Measurements from ENCODE around the gene EPHA4.

The EPHA4 gene

GRCh38 chr2:221435171-221435570 lies 136.9 kb downstream of the EPHA4 start:
- POLR2A ChIA-PET = no interaction called here
- no peak overlapping the region for H3K4me3 ChIP-seq (ENCODE audit: control insufficient read depth in 1 of 7, extremely low read depth in 1 of 7, insufficient read depth in 4 of 7, low read depth in 2 of 7, low read length in 6 of 7)
- no peaks in the 10 kb centered on the region for H3K9me3 ChIP-seq (ENCODE audit: control extremely low read depth in 1 of 5, control insufficient read depth in 4 of 5, insufficient read depth in 2 of 5, low read depth in 1 of 5, low read length in 4 of 5)
- no peaks in the 10 kb centered on the region for H3K4me1 ChIP-seq (ENCODE audit: control extremely low read depth in 1 of 4, control insufficient read depth in 4 of 4, insufficient read depth in 4 of 4, low read length in 3 of 4)
- no peak for DNase-seq
- WGBS (ENCODE audit: insufficient coverage) = no CpG with 5 or more reads among the region's 2 CpGs
- CTCF ChIA-PET = interaction anchor here (1.3 kb wide), 1 partner anchor 10 kb away, joined by 4 read pairs; no protein-coding TSS in a partner anchor
- H3K27ac ChIP-seq (ENCODE audit: insufficient read depth in 1 of 2, low read depth in 1 of 2, low read length in 2 of 2, poor library complexity in 1 of 2, severe bottlenecking in 2 of 2) = no peak overlapping the region
- no peaks in the 10 kb centered on the region for H3K27me3 ChIP-seq (replicated peaks in 2 of 5; ENCODE audit: control insufficient read depth in 4 of 5, insufficient read depth in 5 of 5, low read length in 4 of 5)
- H3K36me3 ChIP-seq (ENCODE audit: control insufficient read depth in 4 of 4, insufficient read depth in 4 of 4, low read length in 3 of 4) = no peaks in the 10 kb centered on the region

- CTCF ChIA-PET = interaction anchor here (1.2 to 1.3 kb wide), 2 partner anchors 11 to 120 kb away, joined by 3 to 4 read pairs; no protein-coding TSS in a partner anchor
- POLR2A ChIA-PET = no interaction called here
- Histone ChIP-seq H3K36me3 (ENCODE audit: control insufficient read depth in 4 of 4, insufficient read depth in 4 of 4, low read length in 3 of 4) (no peaks in the 10 kb centered on the region), H3K27ac (ENCODE audit: insufficient read depth in 1 of 2, low read depth in 1 of 2, low read length in 2 of 2, poor library complexity in 1 of 2, severe bottlenecking in 2 of 2) (no peak overlapping the region), H3K27me3 (replicated peaks in 2 of 5; ENCODE audit: control insufficient read depth in 4 of 5, insufficient read depth in 5 of 5, low read length in 4 of 5) (no peaks in the 10 kb centered on the region), H3K9me3 (ENCODE audit: control extremely low read depth in 1 of 5, control insufficient read depth in 4 of 5, insufficient read depth in 2 of 5, low read depth in 1 of 5, low read length in 4 of 5) (no peaks in the 10 kb centered on the region), H3K4me1 (ENCODE audit: control extremely low read depth in 1 of 4, control insufficient read depth in 4 of 4, insufficient read depth in 4 of 4, low read length in 3 of 4) (no peaks in the 10 kb centered on the region), H3K4me3 (ENCODE audit: control insufficient read depth in 1 of 7, extremely low read depth in 1 of 7, insufficient read depth in 4 of 7, low read depth in 2 of 7, low read length in 6 of 7) (no peak overlapping the region)
- 98% methylated on average over 6 of the region's 7 CpGs for WGBS (ENCODE audit: insufficient coverage)
- no peak for DNase-seq
These were observed 138.0 kb downstream of the EPHA4 start for GRCh38 chr2:221434142-221434541.

- WGBS (ENCODE audit: insufficient coverage) = no CpG with 5 or more reads among the region's 3 CpGs
- Histone ChIP-seq H3K4me1 (ENCODE audit: control extremely low read depth in 1 of 4, control insufficient read depth in 4 of 4, insufficient read depth in 4 of 4, low read length in 3 of 4) (no peaks in the 10 kb centered on the region), H3K36me3 (ENCODE audit: control insufficient read depth in 4 of 4, insufficient read depth in 4 of 4, low read length in 3 of 4) (no peaks in the 10 kb centered on the region), H3K9me3 (ENCODE audit: control extremely low read depth in 1 of 5, control insufficient read depth in 4 of 5, insufficient read depth in 2 of 5, low read depth in 1 of 5, low read length in 4 of 5) (no peaks in the 10 kb centered on the region), H3K27me3 (replicated peaks in 2 of 5; ENCODE audit: control insufficient read depth in 4 of 5, insufficient read depth in 5 of 5, low read length in 4 of 5) (no peaks in the 10 kb centered on the region), H3K4me3 (ENCODE audit: control insufficient read depth in 1 of 7, extremely low read depth in 1 of 7, insufficient read depth in 4 of 7, low read depth in 2 of 7, low read length in 6 of 7) (no peak overlapping the region), H3K27ac (ENCODE audit: insufficient read depth in 1 of 2, low read depth in 1 of 2, low read length in 2 of 2, poor library complexity in 1 of 2, severe bottlenecking in 2 of 2) (no peak overlapping the region)
- DNase-seq = no peak
- ChIA-PET POLR2A (no interaction called here), CTCF (no interaction called here)
These were observed 140.6 kb downstream of the EPHA4 start for GRCh38 chr2:221431477-221431876.

- no peak for DNase-seq
- Histone ChIP-seq H3K27ac (ENCODE audit: insufficient read depth in 1 of 2, low read depth in 1 of 2, low read length in 2 of 2, poor library complexity in 1 of 2, severe bottlenecking in 2 of 2) (no peak overlapping the region), H3K36me3 (ENCODE audit: control insufficient read depth in 4 of 4, insufficient read depth in 4 of 4, low read length in 3 of 4) (no peaks in the 10 kb centered on the region), H3K27me3 (replicated peaks in 2 of 5; ENCODE audit: control insufficient read depth in 4 of 5, insufficient read depth in 5 of 5, low read length in 4 of 5) (no peaks in the 10 kb centered on the region), H3K4me3 (ENCODE audit: control insufficient read depth in 1 of 7, extremely low read depth in 1 of 7, insufficient read depth in 4 of 7, low read depth in 2 of 7, low read length in 6 of 7) (no peak overlapping the region), H3K4me1 (ENCODE audit: control extremely low read depth in 1 of 4, control insufficient read depth in 4 of 4, insufficient read depth in 4 of 4, low read length in 3 of 4) (no peaks in the 10 kb centered on the region), H3K9me3 (ENCODE audit: control extremely low read depth in 1 of 5, control insufficient read depth in 4 of 5, insufficient read depth in 2 of 5, low read depth in 1 of 5, low read length in 4 of 5) (no peaks in the 10 kb centered on the region)
- WGBS (ENCODE audit: insufficient coverage) = 96% methylated on average over 7 of the region's 7 CpGs
- CTCF ChIA-PET = interaction anchor here (0.6 kb wide), 1 partner anchor 100 kb away, joined by 4 read pairs; no protein-coding TSS in a partner anchor
- POLR2A ChIA-PET = no interaction called here
These were observed 142.2 kb downstream of the EPHA4 start for GRCh38 chr2:221429741-221430491.

GRCh38 chr2:221428896-221429295 lies 143.2 kb downstream of the EPHA4 start:
- H3K9me3 ChIP-seq (ENCODE audit: control extremely low read depth in 1 of 5, control insufficient read depth in 4 of 5, insufficient read depth in 2 of 5, low read depth in 1 of 5, low read length in 4 of 5) = no peaks in the 10 kb centered on the region
- POLR2A ChIA-PET = no interaction called here
- H3K27me3 ChIP-seq (replicated peaks in 2 of 5; ENCODE audit: control insufficient read depth in 4 of 5, insufficient read depth in 5 of 5, low read length in 4 of 5) = no peaks in the 10 kb centered on the region
- H3K27ac ChIP-seq (ENCODE audit: insufficient read depth in 1 of 2, low read depth in 1 of 2, low read length in 2 of 2, poor library complexity in 1 of 2, severe bottlenecking in 2 of 2) = no peak overlapping the region
- CTCF ChIA-PET = no interaction called here
- no peaks in the 10 kb centered on the region for H3K36me3 ChIP-seq (ENCODE audit: control insufficient read depth in 4 of 4, insufficient read depth in 4 of 4, low read length in 3 of 4)
- DNase-seq = no peak
- H3K4me1 ChIP-seq (ENCODE audit: control extremely low read depth in 1 of 4, control insufficient read depth in 4 of 4, insufficient read depth in 4 of 4, low read length in 3 of 4) = no peaks in the 10 kb centered on the region
- no peak overlapping the region for H3K4me3 ChIP-seq (ENCODE audit: control insufficient read depth in 1 of 7, extremely low read depth in 1 of 7, insufficient read depth in 4 of 7, low read depth in 2 of 7, low read length in 6 of 7)
- WGBS (ENCODE audit: insufficient coverage) = 100% methylated on average over 1 of the region's 2 CpGs

- Histone ChIP-seq H3K27ac (ENCODE audit: insufficient read depth in 1 of 2, low read depth in 1 of 2, low read length in 2 of 2, poor library complexity in 1 of 2, severe bottlenecking in 2 of 2) (no peak overlapping the region), H3K9me3 (ENCODE audit: control extremely low read depth in 1 of 5, control insufficient read depth in 4 of 5, insufficient read depth in 2 of 5, low read depth in 1 of 5, low read length in 4 of 5) (no peaks in the 10 kb centered on the region), H3K4me1 (ENCODE audit: control extremely low read depth in 1 of 4, control insufficient read depth in 4 of 4, insufficient read depth in 4 of 4, low read length in 3 of 4) (no peaks in the 10 kb centered on the region), H3K36me3 (ENCODE audit: control insufficient read depth in 4 of 4, insufficient read depth in 4 of 4, low read length in 3 of 4) (no peaks in the 10 kb centered on the region), H3K4me3 (ENCODE audit: control insufficient read depth in 1 of 7, extremely low read depth in 1 of 7, insufficient read depth in 4 of 7, low read depth in 2 of 7, low read length in 6 of 7) (no peak overlapping the region), H3K27me3 (replicated peaks in 2 of 5; ENCODE audit: control insufficient read depth in 4 of 5, insufficient read depth in 5 of 5, low read length in 4 of 5) (no peaks in the 10 kb centered on the region)
- 100% methylated on average over 3 of the region's 6 CpGs for WGBS (ENCODE audit: insufficient coverage)
- ChIA-PET CTCF (interaction anchor here (0.9 kb wide), 1 partner anchor 33 kb away, joined by 3 read pairs; no protein-coding TSS in a partner anchor), POLR2A (no interaction called here)
- no peak for DNase-seq
These were observed 145.2 kb downstream of the EPHA4 start for GRCh38 chr2:221426929-221427328.

GRCh38 chr2:221425891-221426290 lies 146.2 kb downstream of the EPHA4 start:
- H3K4me3 ChIP-seq (ENCODE audit: control insufficient read depth in 1 of 7, extremely low read depth in 1 of 7, insufficient read depth in 4 of 7, low read depth in 2 of 7, low read length in 6 of 7) = no peak overlapping the region
- ChIA-PET POLR2A (no interaction called here), CTCF (interaction anchor here (0.9 kb wide), 1 partner anchor 34 kb away, joined by 3 read pairs; no protein-coding TSS in a partner anchor)
- no peaks in the 10 kb centered on the region for H3K27me3 ChIP-seq (replicated peaks in 2 of 5; ENCODE audit: control insufficient read depth in 4 of 5, insufficient read depth in 5 of 5, low read length in 4 of 5)
- H3K4me1 ChIP-seq (ENCODE audit: control extremely low read depth in 1 of 4, control insufficient read depth in 4 of 4, insufficient read depth in 4 of 4, low read length in 3 of 4) = peaks cover 0 to 3% (median under 1%) of the 10 kb centered on the region in 4 experiments
- no peaks in the 10 kb centered on the region for H3K9me3 ChIP-seq (ENCODE audit: control extremely low read depth in 1 of 5, control insufficient read depth in 4 of 5, insufficient read depth in 2 of 5, low read depth in 1 of 5, low read length in 4 of 5)
- WGBS (ENCODE audit: insufficient coverage) = 95% methylated on average over 7 of the region's 8 CpGs
- H3K27ac ChIP-seq (ENCODE audit: insufficient read depth in 1 of 2, low read depth in 1 of 2, low read length in 2 of 2, poor library complexity in 1 of 2, severe bottlenecking in 2 of 2) = no peak overlapping the region
- no peaks in the 10 kb centered on the region for H3K36me3 ChIP-seq (ENCODE audit: control insufficient read depth in 4 of 4, insufficient read depth in 4 of 4, low read length in 3 of 4)
- DNase-seq = no peak

Data from common myeloid progenitor, CD34-positive (primary cell).